Putamen (tissue), 1 donor: Measurements from ENCODE around the gene FKBP1C.
"Not testable (repeated sequence)": the region's sequence is repeated elsewhere in the genome, so short reads cannot be mapped to it uniquely, and the experiment has no call there.

Source experiments
- DNase-seq: peaks from one replicate; pipeline ENCODE4 v3.0.0-alpha.2; 2016; ENCODE audit warnings: low spot score

Gene FKBP1C

DNA sequence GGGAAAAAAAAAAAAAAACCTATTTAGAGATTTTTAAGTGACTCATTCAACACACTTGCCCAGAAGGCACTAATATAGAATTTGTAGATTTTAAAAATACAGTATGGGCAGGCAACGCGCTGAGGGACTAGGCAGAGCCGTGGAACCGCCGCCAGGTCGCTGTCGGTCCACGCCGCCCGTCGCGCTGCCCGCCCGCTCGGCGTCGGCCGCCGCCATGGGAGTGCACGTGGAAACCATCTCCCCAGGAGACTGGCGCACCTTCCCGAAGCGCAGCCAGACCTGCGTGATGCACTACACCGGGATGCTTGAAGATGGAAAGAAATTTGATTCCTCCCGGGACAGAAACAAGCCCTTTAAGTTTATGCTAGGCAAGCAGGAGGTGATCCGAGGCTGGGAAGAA is at the start of gene FKBP1C:
TSS of gene FKBP1C (plus strand) at position 127 of the 400 bp plus-strand sequence.
- DNase-seq: not testable (repeated sequence)

DNA sequence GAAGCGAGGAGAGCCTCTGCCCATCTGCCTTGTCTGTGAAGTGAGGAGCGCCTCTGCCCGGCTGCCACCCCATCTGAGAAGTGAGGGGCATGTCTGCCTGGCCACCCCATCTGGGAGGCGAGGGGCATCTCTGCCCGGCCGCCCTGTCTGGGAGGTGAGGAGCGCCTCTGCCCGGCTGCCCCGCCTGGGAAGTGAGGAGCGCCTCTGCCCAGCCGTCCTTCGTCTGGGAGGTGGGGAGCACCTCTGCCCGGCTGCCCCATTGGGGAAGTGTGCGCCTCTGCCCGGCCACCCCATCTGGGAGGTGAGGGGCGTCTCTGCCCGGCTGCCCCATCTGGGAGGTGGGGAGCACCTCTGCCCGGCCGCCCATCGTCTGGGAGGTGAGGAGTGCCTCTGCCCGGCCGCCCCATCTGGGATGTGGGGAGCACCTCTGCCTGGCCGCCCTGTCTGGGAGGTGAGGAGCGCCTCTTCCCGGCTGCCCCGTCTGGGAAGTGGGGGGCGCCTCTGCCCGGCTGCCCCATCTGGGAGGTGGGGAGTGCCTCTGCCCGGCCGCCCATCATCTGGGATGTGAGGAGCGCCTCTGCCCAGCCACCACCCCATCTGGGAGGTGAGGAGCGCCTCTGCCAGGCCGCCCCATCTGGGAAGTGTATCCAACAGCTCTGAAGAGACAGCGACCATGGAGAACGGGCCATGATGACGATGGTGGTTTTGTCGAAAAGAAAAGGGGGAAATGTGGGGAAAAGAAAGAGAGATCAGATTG is 47.0 kb upstream of the FKBP1C start:
- not testable (repeated sequence) for DNase-seq

DNA sequence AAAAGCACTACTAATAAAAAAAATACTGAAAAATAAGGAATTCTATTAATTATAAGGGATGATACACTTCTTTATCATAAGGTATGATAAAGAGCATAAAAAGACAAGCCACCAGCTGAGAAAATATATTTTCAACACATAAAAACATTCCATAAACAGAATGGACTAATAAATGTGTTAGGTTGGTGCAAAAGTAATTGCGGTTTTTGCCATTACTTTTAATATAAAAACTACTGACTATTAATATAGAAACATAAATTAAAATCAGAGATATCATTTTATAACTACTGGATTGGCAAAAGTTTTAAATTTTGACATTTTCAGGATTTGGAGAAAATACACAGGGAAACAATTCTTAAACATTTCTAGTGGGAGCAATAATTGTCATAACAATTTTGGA is 37.1 kb upstream of the FKBP1C start:
- DNase-seq: no peak

DNA sequence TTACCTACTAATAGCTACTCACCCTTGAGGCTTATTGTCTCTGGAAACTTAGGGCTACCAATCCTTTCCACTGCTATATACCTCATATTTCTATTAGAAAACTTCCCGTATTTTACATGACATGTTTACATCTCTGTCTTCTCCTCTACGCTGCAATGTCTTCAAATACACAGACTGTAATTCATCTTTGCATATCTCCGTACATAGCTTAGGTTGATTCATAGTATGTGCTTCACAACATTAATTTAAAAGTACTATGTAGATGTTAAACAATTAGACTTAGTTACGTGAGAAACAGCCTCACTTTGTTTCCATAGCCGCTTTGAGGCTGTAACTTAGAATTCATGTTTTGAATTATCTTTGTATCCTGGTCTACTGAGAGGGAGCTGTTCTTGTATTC is 35.1 kb upstream of the FKBP1C start:
- DNase-seq: no peak

DNA sequence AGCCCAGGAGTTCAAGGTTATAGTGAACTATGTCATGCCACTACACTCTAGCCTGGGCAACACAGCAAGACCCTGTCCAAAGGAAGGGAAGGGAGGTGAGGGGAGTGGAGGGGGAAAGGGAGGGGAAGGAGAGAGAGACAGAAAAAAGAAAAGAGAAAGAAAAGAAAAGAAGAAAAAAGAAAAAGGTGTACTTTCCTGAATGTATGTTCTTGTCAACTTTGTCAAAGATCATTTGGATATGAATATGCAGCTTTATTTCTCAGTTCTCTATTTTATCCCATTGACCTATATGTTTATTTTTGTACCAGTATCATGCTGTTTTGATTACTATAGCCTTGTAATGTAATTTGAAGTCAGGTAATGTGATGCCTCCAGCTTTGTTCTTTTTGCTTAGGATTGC is 30.9 kb upstream of the FKBP1C start:
- DNase-seq: no peak

DNA sequence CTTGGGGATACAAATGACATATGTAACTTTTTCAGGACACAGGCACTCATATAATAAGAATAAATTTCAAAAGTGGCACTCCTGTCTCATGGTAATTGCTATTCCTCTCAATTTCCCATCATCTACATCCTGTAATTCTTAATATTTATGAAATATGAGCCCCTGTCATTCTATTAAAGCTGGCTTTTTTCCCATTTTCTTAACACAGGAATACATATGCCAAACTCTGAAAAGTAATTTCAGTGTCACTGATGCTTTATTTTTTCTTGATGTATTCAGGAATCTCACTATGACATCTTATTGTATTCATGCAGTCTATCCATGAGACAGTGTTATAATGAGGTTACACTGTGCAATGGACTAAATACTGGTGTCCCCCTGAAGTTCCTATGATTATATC is 24.3 kb upstream of the FKBP1C start:
- no peak for DNase-seq

DNA sequence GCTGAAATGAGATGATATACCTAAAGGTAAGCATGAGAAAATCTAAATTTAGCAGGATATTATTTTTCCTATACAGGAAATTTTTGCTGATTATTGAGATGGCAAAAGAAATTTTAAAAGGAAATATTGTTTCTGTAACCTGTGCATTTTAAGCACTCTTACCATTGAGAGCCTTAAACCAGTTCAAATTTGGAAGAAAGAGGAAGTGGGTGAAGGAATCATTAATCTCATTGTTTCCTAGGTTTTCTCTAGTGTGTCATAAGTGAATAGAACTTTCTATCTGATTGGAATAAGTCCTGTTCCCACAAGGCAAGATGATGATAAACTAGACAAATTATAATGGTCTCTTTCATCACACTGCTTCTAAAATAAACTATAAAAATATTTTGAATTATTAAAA is 22.4 kb upstream of the FKBP1C start:
- no peak for DNase-seq

DNA sequence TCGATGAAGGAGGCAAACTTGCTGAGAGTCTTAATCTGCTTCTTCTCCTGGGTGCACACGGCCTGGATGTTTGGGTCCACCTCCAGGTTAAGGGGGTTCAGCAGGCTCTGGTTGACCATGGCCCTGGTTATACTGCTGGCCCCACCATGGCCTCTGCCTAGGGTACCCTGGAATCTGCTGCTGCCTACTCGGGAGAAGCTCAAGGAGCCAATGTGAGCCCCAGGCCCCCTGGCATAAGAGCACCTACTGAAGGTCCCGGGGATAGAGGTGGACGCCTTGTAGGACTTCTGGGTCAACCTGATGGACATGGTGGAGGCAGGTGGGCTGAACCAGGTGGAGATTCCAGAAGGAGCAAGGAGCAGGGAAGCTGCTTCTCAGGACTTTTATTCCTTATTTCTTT is 17.9 kb upstream of the FKBP1C start:
- DNase-seq: no peak

DNA sequence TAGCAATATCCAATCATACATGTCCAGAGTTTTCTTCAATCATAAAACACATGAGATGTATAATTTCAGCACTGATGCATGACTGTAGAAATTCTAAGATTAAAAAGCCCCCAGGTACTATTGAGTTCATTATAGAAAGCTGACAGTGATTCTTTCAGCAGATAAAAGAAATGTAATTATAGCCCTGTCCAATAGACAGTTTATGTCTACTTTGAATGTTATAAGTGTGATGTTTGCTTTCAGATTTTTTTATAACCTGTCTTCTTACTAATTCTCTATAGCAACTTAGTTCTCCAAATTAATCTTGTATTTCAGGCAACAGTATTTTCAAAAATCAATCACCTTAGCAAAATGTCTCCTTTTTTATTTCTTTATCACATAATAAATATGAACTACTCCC is 13.5 kb upstream of the FKBP1C start:
- DNase-seq: no peak

DNA sequence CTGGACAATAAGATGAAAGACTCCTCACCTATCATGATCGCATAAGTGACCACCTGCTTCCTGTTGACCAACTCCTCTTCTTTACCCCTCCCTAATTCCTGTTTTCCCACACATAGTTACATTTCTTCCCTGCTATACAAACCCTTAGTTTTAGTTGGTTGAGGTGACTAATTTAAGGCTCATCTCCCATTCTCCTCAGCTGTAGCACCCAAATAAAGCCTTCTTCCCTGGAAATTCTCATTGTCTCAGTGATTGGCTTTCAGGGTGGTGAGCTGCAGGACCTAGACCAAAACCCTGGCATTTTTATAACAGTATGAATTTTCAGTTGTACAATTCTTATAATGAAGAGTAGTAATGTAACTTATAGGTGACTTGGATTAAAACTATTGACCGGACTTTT is 2.1 kb downstream of the FKBP1C start:
- no peak for DNase-seq

DNA sequence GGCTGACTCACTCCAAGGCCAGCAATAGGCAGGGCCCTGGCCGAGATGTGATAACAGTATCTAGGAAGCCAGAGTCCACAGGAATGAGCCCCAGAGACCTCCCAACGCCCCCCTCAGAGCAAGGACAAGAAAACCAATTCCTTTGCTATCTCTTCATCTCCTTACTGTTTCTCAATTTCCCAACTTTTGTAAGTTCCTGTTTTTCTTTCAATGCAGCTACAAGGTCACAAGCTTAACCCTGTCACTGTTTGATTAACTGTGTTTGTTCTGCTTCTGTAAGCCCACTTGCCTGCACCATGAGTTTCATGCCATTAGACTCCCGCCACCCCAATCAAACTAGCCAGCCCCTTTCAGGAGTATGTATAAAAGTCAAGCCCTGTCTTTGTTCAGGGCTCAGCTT is 3.5 kb downstream of the FKBP1C start:
- no peak for DNase-seq

DNA sequence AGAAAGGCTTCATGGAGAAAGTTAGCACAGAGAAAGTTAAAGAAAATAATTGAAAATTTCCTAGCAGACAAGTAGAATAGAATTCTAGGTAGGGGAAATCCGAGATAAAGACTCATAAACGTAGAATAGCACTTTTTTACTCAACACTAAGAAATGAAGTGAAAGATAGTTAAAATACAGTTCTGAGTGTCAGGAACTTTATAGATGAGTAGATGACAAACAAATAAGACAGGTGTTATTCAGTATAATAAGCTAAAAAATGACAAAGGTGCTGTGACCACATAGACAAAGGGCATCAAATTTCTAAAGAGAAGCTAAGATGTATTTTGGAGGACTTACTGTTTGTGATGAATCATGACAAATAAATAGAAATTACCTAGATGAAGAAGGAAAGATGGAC is 12.9 kb downstream of the FKBP1C start:
- no peak for DNase-seq

DNA sequence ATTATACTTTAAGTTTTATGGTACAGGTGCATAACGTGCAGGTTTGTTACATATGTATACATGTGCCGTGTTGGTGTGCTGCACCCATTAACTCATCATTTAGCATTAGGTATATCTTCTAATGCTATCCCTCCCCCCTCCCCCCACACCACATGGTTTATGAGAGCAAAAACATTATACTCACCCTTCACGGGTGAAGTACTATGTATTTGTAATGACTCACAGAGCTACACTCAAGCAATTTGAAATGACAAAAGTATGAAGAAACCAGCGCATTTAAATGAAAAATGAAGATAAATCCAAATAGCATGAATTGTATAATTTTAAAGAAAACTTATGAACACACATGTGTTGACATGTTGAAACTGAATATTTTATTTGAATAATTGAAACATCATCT is 14.7 kb downstream of the FKBP1C start:
- DNase-seq: not testable (repeated sequence)

DNA sequence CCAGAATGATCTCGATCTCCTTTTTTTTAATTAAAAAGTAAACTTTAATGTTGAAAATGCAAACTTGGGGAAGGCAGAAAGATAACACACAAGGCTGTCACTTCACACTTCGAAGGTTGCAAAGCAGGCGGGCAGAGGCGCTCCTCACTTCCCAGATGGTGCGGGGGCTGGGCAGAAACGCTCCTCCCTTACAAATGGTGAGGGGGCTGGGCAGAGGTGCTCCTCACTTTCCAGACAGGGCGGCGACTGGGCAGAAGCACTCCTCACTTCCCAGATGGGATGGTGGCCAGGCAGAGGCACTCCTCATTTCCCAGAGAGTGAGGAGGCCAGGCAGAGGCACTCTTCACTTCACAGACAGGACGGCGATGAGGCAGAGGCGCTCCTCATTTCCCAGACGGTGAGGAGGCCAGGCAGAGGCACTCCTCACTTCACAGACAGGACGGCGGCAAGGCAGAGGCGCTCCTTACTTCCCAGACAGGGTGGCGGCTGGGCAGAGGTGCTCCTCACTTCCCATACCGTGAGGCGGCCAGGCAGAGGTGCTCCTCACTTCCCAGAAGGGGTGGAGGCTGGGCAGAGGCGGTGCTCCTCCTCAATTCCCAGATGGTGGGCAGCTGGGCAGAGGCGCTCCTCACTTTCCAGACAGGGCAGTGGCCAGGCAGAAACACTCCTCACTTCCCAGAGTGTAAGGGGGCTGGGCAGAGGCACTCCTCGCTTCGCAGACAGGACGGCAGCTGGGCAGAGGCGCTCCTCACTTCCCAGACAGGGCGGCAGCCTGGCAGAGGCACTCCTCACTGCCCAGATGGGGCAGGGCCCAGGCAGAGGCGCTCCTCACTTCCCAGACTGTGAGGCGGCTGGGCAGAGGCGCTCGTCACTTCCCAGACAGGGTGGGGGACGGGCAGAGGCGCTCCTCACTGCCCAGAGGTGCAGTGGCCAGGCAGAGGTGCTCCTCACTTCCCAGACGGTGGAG is 16.9 kb downstream of the FKBP1C start:
- not testable (repeated sequence) for DNase-seq

DNA sequence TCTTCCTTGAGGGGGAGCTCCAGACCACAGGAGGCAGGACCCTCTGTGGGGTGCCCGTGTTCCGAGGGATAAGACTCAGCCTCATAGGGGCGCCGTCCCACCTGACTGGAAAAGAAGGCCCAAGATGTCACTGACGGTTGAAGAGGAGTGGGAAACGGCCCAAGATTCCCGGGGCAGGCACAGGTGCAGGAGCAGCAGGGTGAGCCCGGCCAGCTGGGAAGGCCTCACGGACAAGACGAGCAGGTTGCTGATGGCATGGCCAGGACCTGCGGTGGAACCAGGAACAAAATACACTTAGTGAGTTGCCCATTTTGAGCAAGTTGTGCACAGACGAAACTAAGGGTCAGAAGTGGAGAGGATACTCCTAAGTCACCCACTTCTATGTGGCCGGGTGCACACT is 18.8 kb downstream of the FKBP1C start:
- not testable (repeated sequence) for DNase-seq

DNA sequence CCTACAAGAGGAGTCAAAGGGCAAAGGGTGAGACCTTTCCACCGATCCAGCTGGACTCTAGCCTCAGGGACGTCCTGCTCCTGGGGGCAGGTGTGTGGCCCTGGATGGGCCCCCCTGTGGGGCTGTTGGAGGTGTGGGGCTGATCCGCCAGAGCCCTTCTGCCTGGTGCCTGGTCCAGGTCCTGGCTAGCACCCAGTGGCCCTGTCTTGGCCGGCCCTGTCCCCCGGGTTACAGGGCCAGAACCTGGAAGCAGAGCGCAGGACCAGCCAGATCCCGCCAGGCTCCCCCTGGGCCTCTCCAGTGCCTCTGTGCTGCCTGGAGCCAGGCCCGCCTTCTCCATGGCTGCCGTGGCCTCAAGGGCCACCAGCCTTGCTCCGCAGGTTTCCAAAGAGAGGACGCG is 19.2 kb downstream of the FKBP1C start:
- DNase-seq: not testable (repeated sequence)

DNA sequence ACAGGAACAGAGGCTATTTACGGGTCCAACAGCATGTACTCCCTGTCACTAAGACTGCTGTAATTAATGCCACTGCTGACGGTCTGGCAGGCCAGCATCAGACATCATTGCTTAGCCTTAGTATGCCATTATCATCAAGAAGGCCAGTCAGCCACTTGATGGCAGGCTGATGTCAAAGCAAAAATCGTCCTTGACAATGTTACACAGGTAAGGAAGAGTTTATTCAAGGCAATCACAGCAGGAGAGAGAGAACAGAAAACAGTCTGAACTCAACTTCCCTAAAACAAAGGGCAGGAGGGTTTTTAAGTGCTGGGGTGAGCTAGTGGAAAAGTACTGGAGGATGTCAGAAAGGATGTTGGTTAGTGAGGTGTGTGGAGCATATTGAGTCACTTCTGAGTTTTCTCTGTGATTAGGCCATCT is 25.1 kb downstream of the FKBP1C start:
- no peak for DNase-seq

DNA sequence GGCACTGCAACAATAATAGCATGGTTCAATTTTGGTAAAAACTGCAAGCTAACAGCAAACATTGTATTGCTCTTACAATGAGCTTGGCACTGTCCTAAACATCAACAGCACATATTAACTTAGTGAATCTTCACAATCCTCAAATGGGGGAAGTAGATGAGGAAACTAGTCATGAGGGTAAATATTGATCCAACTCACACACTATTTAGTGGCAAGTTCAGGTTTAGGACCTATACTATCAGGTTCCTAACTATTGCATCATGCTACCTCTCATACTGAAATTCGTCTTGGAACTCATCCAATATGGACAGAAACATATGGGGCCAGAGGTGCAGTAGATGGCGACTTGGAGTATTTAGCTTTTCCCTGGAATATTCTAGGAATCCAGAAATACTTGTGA is 34.2 kb downstream of the FKBP1C start:
- no peak for DNase-seq

DNA sequence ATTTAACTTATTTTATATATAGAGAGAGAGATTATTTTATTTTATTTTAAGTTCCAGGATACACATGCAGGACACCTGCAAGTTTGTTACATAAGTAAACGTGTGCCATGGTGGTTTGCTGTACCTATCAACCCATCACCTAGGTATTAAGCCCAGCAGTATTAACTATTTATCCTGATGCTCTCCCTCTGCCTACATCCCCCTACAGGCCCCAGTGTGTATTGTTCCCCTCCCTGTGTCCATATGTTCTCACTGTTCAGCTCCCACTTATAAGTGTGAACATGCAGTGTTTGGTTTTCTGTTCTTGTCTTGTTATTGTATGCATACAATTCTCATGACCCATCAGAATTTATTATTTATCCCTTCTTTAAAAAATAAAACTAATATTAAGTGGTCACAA is 34.6 kb downstream of the FKBP1C start:
- DNase-seq: no peak

DNA sequence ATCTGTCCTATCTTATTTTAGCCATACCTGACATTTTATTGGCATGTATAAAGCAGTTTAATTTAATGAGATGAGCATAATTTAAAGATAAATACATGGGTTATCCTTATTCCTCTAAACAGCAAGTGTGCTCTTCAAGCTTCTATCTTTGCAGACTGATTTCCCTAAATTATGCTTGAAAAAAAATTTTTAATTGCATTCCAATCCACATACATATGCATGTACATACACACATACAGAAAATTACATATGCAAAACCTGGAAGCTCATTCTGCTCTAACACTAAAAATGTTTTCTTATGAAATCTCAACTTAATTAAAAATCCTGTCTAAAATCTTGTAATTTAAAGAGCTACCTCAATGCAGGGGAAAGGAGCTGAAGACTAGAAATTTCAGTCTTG is 35.3 kb downstream of the FKBP1C start:
- DNase-seq: no peak

DNA sequence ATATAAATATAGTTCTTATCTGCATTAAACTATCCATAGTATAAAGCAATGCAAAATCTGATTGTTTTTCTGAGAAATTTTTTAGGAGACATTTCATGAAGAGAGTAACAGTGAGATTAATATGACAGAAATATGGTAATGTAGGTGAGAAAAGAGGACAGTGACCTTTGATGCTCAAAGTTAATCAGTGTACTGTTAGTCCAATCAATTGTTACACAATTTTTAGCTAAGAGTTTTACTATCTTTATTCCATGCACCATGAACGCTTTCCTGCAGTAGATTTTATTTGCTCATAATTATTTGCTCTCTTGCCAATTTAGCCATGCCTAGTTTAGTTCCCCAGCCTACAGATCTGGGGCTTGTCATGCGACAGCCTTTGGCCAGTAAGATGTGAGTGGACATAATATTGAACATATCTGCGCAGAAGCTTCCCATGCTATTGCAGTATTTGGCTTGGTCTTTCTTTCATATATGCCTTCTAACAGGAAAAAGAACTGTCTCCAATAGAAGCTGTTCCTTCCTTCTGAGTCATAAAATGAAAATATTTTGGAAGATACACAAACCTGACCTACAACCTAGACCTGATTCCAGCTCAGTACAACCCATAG is 38.7 kb downstream of the FKBP1C start:
- no peak for DNase-seq

DNA sequence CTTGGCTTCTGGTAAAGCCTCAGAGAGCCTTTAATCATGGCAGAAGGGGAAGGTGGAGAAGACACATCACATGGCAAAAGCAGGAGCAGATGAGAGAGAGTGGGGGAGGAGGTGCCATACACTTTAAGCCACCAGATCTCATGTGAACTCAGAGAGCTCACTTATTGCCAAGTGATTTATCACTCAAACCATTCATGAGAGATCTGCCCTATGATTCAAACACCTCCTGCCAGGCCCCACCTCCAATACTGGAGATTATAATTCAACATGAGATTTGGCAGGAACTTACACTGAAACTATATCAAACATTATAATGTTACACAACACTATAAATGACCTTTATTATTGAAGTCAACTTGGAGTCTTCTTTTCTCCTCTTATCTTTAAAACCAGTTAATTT is 47.9 kb downstream of the FKBP1C start:
- DNase-seq: no peak

DNA sequence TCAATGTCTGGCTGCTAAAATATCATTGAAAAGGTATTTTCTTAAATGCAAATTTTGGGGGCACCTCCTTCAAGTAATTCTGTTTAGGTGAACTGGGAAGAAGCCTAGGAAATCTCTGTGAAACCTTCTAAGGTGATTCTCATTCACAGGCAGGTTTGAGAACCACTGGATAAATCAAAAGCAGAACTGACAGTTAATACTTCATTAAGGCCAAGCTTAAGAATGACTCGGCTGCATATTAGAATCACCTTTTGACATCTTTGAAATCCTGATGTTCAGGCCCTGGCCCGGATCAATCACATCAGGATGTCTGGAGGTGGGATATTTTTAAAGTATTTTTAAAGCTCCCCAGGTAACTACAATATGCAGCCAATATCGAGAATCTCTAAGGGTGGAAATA is 50.6 kb downstream of the FKBP1C start:
- no peak for DNase-seq
